ENCODE measurements around the gene FRMD7. TPM values are rescaled to one million over a fixed set of nuclear protein-coding genes. Genes with fewer than 3 reads are reported as not detected.

The FRMD7 gene
- total and polyA plus RNA-seq, 2 of the 4 experiments (the other 2 are of a cell fraction) = not detected

- ATAC-seq (ENCODE audit: low read depth) (no peak), DNase-seq (no peak)
- Histone ChIP-seq H4K91ac (ENCODE audit: insufficient read depth, low read depth, low read length) (no peak overlapping the region), H2BK15ac (ENCODE audit: low read depth, low read length) (no peak overlapping the region), H3K23ac (ENCODE audit: low read depth, low read length) (no peak overlapping the region), H3K79me1 (ENCODE audit: low read depth in 1 of 2, low read length in 2 of 2) (no peaks in the 10 kb centered on the region), H4K20me1 (ENCODE audit: insufficient read depth, low read length) (no peaks in the 10 kb centered on the region; the same call in 1 of the 2 replicates), H3K36me3 (ENCODE audit: control insufficient read depth, insufficient read depth, low read length) (no peaks in the 10 kb centered on the region), H3K4me1 (ENCODE audit: control insufficient read depth, insufficient read depth, low read length) (no peaks in the 10 kb centered on the region), H3K14ac (replicated peaks; ENCODE audit: low read depth, low read length) (no peak overlapping the region), H2AFZ (replicated peaks; ENCODE audit: low read length, poor library complexity) (no peak overlapping the region), H3K9me1 (ENCODE audit: insufficient read depth, low read length) (no peaks in the 10 kb centered on the region), H3K18ac (ENCODE audit: low read depth, low read length) (no peak overlapping the region), H3K4me2 (ENCODE audit: low read depth, low read length) (no peak overlapping the region), H2BK120ac (ENCODE audit: low read depth, low read length) (no peak overlapping the region), H3K27ac (ENCODE audit: insufficient read depth, low read length) (no peak overlapping the region), H2AK5ac (ENCODE audit: low read depth, low read length) (no peak overlapping the region), H3K4ac (ENCODE audit: low read depth, low read length) (no peak overlapping the region), H4K8ac (ENCODE audit: low read depth in 2 of 2, low read length in 2 of 2) (no peak overlapping the region), H3K9me3 (ENCODE audit: control insufficient read depth, insufficient read depth, low read length) (no peaks in the 10 kb centered on the region), H3K27me3 (ENCODE audit: control insufficient read depth, insufficient read depth, low read length) (peaks cover 11% of the 10 kb centered on the region), H4K5ac (ENCODE audit: low read depth, low read length) (no peak overlapping the region), H3K4me3 (ENCODE audit: insufficient read depth, low read depth, low read length) (no peak overlapping the region), H2BK20ac (ENCODE audit: low read depth, low read length) (no peak overlapping the region), H2BK5ac (ENCODE audit: low read depth, low read length, poor library complexity, severe bottlenecking) (no peak overlapping the region), H3K9ac (ENCODE audit: low read depth, low read length) (no peak overlapping the region), H3K56ac (ENCODE audit: extremely low read depth, insufficient read depth, low read length) (no peak overlapping the region), H2AK9ac (replicated peaks; ENCODE audit: low read depth, low read length, poor library complexity) (no peak overlapping the region)
- TF ChIP-seq RCOR1 (IDR thresholded peaks at IDR 0.05; ENCODE audit: insufficient replicate concordance, low read length) (no peak), RAD21 (IDR thresholded peaks at IDR 0.05; ENCODE audit: low read length) (no peak), SMC3 (IDR thresholded peaks at IDR 0.05; ENCODE audit: low read depth, low read length) (no peak), CEBPB (IDR thresholded peaks at IDR 0.05; ENCODE audit: low read depth, low read length) (no peak), MAZ (IDR thresholded peaks at IDR 0.05; ENCODE audit: borderline replicate concordance, low read depth, low read length) (no peak), NFE2L2 (IDR thresholded peaks at IDR 0.05; ENCODE audit: low read depth, low read length) (no peak), POLR2A (IDR thresholded peaks at IDR 0.05; ENCODE audit: low read depth, low read length) (no peak), MAFK (IDR thresholded peaks at IDR 0.05; ENCODE audit: low read depth, low read length) (no peak), CHD1 (IDR thresholded peaks at IDR 0.05; ENCODE audit: low read depth, low read length) (no peak), FOS (IDR thresholded peaks at IDR 0.05; ENCODE audit: low read depth, low read length) (no peak), ELK1 (IDR thresholded peaks at IDR 0.05; ENCODE audit: borderline replicate concordance, low read depth, low read length) (no peak)
- dilution Hi-C loops (cut with HindIII; ENCODE audit: low sequenced_read_pairs, unreplicated experiment) (no loop called here), intact Hi-C loops (cut with micrococcal nuclease) (no loop called here), in situ Hi-C loops (cut with MboI; ENCODE audit: low sequenced_read_pairs) (no loop called here)
- ChIA-PET CTCF (no interaction called here), POLR2A (ENCODE audit: unreplicated experiment) (no interaction called here)
- BruUV-seq (replicated peaks) = no TSS peak
- WGBS, 2 experiments (ENCODE audit: extremely low coverage in 2 of 2, insufficient read length in 1 of 2) = no CpG with 5 or more reads among the region's 8 CpGs
Observed at GRCh38 chrX:132090403-132091159, 37.2 kb downstream of the FRMD7 start.

Data from IMR-90 (cell line).